NCI-H526 treated with DMSO at 0.1 percent for 48 hours (cell line): ENCODE measurements around the gene CADPS2.

Source experiments
- DNase-seq: peaks from one replicate; lab custom pipeline; 2025; lab: John Stamatoyannopoulos, UW

CADPS2 gene

DNA sequence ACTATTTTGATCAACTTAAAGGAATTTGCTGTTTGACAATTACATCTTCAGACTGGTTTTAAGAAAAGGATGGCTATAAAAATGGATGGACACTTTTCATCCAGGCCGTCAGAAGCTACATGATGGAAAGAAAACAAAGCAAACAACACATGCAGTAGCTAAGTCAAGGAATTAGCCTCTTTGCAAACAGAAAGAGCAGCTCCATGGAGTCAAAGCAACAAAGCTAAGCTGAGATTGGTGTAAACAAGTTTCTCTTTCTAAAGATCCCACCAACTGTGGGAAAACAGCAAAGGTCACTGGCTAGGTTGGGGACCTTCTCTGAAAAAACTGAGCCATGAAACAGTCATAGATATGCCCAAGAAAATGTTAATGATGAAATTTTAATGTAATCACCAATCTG, 286.2 kb downstream of the CADPS2 start:
- DNase-seq: no peak

GRCh38 chr7:122597277-122597676, 289.0 kb downstream of the CADPS2 start:
- no peak for DNase-seq

DNA sequence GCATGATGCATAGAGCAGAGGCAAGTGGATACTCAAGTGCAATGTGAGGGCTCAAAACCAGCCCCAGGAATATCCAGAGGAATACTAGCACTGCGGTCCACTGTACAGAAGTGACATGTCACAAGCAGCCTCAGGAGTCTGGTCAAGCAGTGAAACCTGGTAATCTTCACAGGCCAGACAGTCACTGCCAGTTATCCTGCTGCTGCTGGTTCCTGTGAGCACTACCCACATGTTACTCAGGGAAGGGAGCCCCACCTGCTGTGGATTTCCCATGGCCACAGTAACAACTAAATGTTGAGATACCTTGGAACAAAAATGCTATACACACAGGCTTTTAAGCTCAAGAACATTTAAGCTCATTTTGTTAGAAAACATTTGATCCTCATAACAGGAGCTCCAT, 290.4 kb downstream of the CADPS2 start:
- no peak for DNase-seq

GRCh38 chr7:122588621-122589020, 297.6 kb downstream of the CADPS2 start:
- DNase-seq: no peak

DNA sequence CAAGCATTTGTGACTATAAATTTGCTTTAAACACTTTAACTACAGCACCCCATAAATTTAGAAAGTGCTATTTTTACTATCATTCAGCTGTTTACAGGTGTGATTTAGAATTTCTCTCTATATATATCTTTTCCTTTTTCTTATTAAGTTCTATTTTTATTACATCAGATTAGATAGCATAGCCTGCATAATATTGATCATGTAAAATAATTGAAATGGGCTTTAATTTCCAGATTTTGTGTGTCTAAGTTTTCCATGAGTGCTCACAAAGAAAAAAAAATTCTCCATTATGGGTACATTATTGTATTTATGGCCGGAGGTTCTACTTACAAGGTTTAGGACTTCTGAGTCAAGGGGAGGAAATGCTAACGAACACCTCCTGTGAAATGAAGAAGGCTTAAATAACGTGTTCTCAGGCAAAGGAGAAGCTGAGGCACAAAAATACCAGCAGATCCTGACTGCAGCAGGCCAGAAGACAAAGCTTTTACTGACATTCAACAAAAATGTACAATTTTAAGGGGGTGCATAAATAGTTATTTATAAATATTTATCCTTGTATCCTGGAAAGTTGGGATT, 301.5 kb downstream of the CADPS2 start:
- no peak for DNase-seq

DNA sequence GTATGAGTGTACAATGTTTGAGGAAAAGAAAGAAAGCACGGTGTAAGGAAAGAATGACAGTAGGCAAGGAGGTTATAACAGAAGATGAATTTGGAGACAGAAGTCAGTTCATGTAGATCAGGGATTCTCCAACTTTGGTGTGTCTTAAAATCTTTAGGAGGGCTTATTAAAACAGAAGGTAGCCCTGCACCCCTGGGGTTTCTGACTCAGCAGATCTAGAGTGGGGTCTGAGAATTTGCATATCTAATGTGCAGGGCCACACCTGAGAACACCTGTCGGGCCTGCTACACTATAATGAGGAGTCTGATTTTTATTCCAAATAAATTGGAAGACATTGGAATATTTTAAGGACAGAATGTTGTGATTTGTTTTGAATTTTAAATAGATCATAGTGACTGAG, 307.9 kb downstream of the CADPS2 start:
- no peak for DNase-seq

- no peak for DNase-seq
Observed at GRCh38 chr7:122577449-122578003, 308.7 kb downstream of the CADPS2 start.

DNA sequence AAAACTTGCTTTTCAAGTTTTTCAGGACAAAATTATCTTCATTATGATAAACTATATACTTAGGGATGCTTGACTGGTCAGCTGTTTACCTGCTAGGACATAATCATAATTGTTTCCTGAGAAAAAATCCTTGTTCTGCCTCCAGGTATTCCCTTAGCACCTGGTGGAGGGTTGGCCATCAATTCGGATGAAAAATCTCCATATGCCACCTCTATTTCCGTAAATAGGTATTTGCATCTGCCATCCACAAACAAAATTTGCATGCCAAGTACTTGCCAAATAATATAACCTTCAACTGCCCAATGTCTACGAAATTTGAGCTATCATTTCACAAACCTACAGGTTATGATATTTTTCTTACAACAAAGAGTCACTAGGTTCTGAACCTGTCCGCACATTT, 313.6 kb downstream of the CADPS2 start:
- no peak for DNase-seq

- no peak for DNase-seq
Observed at GRCh38 chr7:122561326-122561725, 324.9 kb downstream of the CADPS2 start.

- no peak for DNase-seq
Observed at GRCh38 chr7:122556873-122557542, 329.3 kb downstream of the CADPS2 start.

- DNase-seq: no peak
Observed at GRCh38 chr7:122556219-122556618, 330.0 kb downstream of the CADPS2 start.

- no peak for DNase-seq
Observed at GRCh38 chr7:122553761-122554160, 332.5 kb downstream of the CADPS2 start.

GRCh38 chr7:122552769-122553168, 333.5 kb downstream of the CADPS2 start:
- no peak for DNase-seq

- no peak for DNase-seq
Observed at GRCh38 chr7:122550545-122550944, 335.7 kb downstream of the CADPS2 start.

DNA sequence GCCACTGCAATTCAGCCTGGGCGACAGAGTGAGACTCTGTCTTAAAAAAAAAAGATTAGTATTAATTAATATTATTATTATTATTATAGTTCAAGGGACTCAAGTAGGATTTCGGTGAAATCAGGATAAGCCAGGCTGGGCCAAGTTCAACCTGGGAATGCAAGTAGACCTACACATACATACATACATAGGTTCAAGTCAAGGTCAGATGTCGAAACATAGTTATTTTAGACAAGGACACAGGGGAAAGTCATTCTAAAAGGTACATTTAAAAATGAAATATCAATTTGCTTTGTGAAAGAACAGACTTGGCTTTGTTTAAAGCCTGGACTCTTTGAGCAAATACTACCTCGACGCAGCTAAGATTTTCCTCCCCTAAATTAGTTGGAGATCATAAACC, 336.7 kb downstream of the CADPS2 start:
- no peak for DNase-seq

GRCh38 chr7:122546496-122546895, 339.8 kb downstream of the CADPS2 start:
- no peak for DNase-seq

GRCh38 chr7:122544463-122544862, 341.8 kb downstream of the CADPS2 start:
- no peak for DNase-seq

GRCh38 chr7:122543891-122544290, 342.4 kb downstream of the CADPS2 start:
- no peak for DNase-seq

DNA sequence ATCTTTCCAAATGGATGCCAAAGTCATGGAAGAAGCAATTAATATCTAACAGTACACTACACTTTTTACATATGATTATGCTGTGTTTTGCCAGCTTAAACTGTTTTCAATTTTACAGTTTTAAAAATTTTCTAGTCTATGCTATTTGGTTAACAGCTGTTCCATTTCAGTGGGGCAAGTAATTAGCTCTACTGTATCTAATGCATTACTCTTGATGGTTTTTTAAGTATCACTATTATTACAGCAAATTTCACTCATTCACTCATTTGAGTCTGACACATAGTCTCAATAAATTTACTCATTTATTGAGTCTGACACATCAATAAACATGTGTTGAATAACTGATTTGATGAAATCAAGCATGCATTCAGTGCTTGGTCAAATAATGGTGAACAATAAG, 343.1 kb downstream of the CADPS2 start:
- DNase-seq: no peak

GRCh38 chr7:122535086-122535485, 351.2 kb downstream of the CADPS2 start:
- no peak for DNase-seq

DNA sequence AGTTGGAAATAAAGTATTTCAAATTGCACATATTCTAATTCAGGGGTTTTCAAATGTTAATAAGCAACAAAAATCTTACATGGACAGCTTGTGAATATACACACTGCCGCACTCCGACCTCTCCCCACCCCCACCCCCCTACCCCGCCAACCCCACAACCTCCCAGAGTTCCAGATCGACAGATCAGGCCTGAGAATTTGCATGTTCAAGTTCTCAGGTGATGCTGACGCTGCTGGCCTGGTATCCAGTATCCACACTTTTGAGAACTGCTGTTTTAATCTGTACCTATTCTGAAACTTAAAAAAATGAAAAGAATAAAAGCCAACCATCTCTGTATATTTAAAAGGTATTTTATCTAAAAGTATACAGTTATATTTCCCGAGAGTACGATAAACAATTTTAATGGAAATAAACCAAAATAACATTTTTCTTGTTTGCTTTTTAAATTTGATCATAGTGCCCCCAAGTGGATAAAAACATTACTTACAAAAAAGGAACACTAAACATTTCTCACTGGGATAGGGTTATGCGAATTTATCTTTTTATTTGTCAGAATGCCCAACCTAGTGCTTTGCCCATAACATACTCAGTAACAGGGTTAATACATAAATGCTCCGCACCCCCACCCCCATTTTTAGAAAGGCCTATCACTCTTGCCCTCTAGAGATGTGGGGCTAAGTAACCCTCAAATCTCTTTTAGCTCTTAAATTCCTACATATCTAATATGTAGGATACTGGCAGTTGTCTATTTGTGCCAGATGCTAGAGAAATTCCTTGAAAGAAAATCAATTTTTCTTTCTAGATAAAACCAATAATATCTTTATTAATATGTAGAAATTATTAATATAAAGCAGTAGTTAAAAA, 353.6 kb downstream of the CADPS2 start:
- peak; percentile 87 for DNase-seq

GRCh38 chr7:122528879-122529481, 357.3 kb downstream of the CADPS2 start:
- DNase-seq: peak; percentile 52
